Endothelial cell of umbilical vein (primary cell): ENCODE data around the gene TAF3. TPM values are rescaled to one million over a fixed set of nuclear protein-coding genes. Genes with fewer than 3 reads are reported as not detected.
"Not testable (repeated sequence)": the region's sequence is repeated elsewhere in the genome, so short reads cannot be mapped to it uniquely, and the experiment has no call there.

ENCODE experiments used
- BruUV-seq: library from RNA; stranded (reverse); fragments of 400-500 nt; replicated peaks from 2 replicates; lab custom pipeline; 2021; lab: Mats Ljungman, UMichigan
- CTCF ChIA-PET: fragments of 300-600, 350-600 bp; sonication (Branson Sonifier 250); formaldehyde crosslinking; loops from one replicate; lab custom pipeline; 2021; ENCODE audit warnings: antibody characterized with exemption, inconsistent platforms; lab: Charles Lee
- POLR2A ChIA-PET: fragments of 300-600, 350-600 bp; sonication (Branson Sonifier 250); formaldehyde crosslinking; loops from one replicate; lab custom pipeline; 2021; ENCODE audit warnings: antibody characterized with exemption, inconsistent platforms; lab: Charles Lee
- DNase-seq: peaks from one replicate; pipeline ENCODE4 v3.0.0-alpha.2; 2011; ENCODE audit warnings: low read depth, low spot score
- FAIRE-seq: peaks from 2 replicates; lab custom pipeline; 2011; peaks lifted over from hg19 to GRCh38; lab: Jason Lieb, UNC
- H2AFZ ChIP-seq: 2 replicates; pipeline ENCODE4 v1.6.0; 2012; ENCODE audit warnings: low read depth, low read length, control low read depth, inconsistent platforms
- H3K27ac ChIP-seq: 2 replicates; pipeline ENCODE4 v1.5.1; 2011; ENCODE audit warnings: low read depth, mild to moderate bottlenecking, control low read depth, low read length, moderate library complexity; ENCODE audit not compliant: insufficient read depth
- H3K27me3 ChIP-seq, 2 experiments: 2 replicates each; pipeline versions ENCODE4 v1.6.0 to v1.6.1; 2011; ENCODE audit warnings: low read length in 2 of 2, mixed read lengths in 1 of 2; ENCODE audit not compliant: control insufficient read depth in 2 of 2, insufficient read depth in 2 of 2
- H3K36me3 ChIP-seq, 2 experiments: 2 replicates in 1 of 2; 3 replicates in 1 of 2; pipeline ENCODE4 v1.5.1; 2011; ENCODE audit warnings: low read length in 2 of 2, mild to moderate bottlenecking in 1 of 2, moderate library complexity in 1 of 2; ENCODE audit not compliant: control insufficient read depth in 2 of 2, insufficient read depth in 2 of 2; ENCODE audit errors: extremely low read depth in 1 of 2
- H3K4me1 ChIP-seq: 3 replicates; pipeline ENCODE4 v1.5.1; 2011; ENCODE audit warnings: mild to moderate bottlenecking, low read length; ENCODE audit not compliant: control insufficient read depth, insufficient read depth; ENCODE audit errors: extremely low read depth
- H3K4me2 ChIP-seq: 2 replicates; pipeline ENCODE4 v1.6.1; 2011; ENCODE audit warnings: low read length, control low read depth, mixed read lengths; ENCODE audit not compliant: insufficient read depth
- H3K4me3 ChIP-seq, 3 experiments: fragments of 200-600 bp in 1 of 3; sonication (generic), shearing (Covaris generic) in 1 of 3; replicated peaks in 1 of 3; 2 replicates each; pipeline ENCODE4 v1.5.1; 2011 to 2016; ENCODE audit warnings: control low read depth in 3 of 3, low read length in 3 of 3, mild to moderate bottlenecking in 2 of 3, inconsistent platforms in 1 of 3, low read depth in 1 of 3, moderate library complexity in 1 of 3; ENCODE audit not compliant: insufficient read depth in 1 of 3
- H3K79me2 ChIP-seq: 2 replicates; pipeline ENCODE4 v1.6.0; 2012; ENCODE audit warnings: low read length, inconsistent platforms; ENCODE audit not compliant: control insufficient read depth, insufficient read depth
- H3K9ac ChIP-seq: replicated peaks from 2 replicates; pipeline ENCODE3; 2011; ENCODE audit warnings: low read length, control low read depth; ENCODE audit not compliant: insufficient read depth; ENCODE audit errors: extremely low read depth
- H3K9me1 ChIP-seq: replicated peaks from 3 replicates; pipeline ENCODE4 v1.6.0; 2011; ENCODE audit warnings: mild to moderate bottlenecking, low read length; ENCODE audit not compliant: control insufficient read depth, insufficient read depth; ENCODE audit errors: extremely low read depth
- H3K9me3 ChIP-seq: replicated peaks from 2 replicates; pipeline ENCODE4 v1.5.1; 2012; ENCODE audit warnings: low read length, inconsistent platforms; ENCODE audit not compliant: control insufficient read depth, insufficient read depth
- H4K20me1 ChIP-seq: replicated peaks from 2 replicates; pipeline ENCODE3; 2011; ENCODE audit warnings: mild to moderate bottlenecking, low read length; ENCODE audit not compliant: control insufficient read depth, insufficient read depth; ENCODE audit errors: extremely low read depth
- CTCF ChIP-seq, 2 donors: IDR thresholded peaks; 1 replicate in 1 of 2; 2 replicates in 1 of 2; pipeline ENCODE4 v1.5.1; 2011; ENCODE audit warnings: low read length in 2 of 2, mild to moderate bottlenecking in 2 of 2, moderate library complexity in 2 of 2, control low read depth in 1 of 2, inconsistent platforms in 1 of 2, low read depth in 1 of 2; ENCODE audit not compliant: insufficient read depth in 1 of 2; ENCODE audit errors: extremely low read depth in 1 of 2
- MAX ChIP-seq: IDR thresholded peaks from 2 replicates; pipeline ENCODE4 v1.6.1; 2011; ENCODE audit not compliant: insufficient read depth, insufficient read length
- dilution Hi-C: fragments of 300-500 bp; cut with MboI; formaldehyde crosslinking; loops from one replicate; pipeline ENCODE4 v1.15.0; 2019; ENCODE audit warnings: low sequenced_read_pairs; ENCODE audit not compliant: extremely low pct_ligation_motif_present
- intact Hi-C: fragments of 100-400 bp; cut with micrococcal nuclease; formaldehyde crosslinking; loops from one replicate; pipeline ENCODE4 v1.10.0; 2022
- polyA plus RNA-seq, 4 experiments: library from polyadenylated mRNA; depleted of rRNA in 3 of 4; stranded (reverse) in 3 of 4; unstranded in 1 of 4; fragments of >200 nt; gene quantifications; 2 replicates each; pipeline versions ENCODE4 v1.2.1 to v1.2.3, GENCODE V29; 2011 to 2012; ENCODE audit warnings: missing spikeins in 1 of 4
- total RNA-seq: library from RNA; stranded (reverse); gene quantifications from 2 replicates; pipeline ENCODE4 v1.2.3, GENCODE V29; 2021

TAF3 gene
- total and polyA plus RNA-seq, 2 donors (not counting 3 experiments of a cell fraction or from before 2014, with no cell fraction given): 2.4 to 10.5 TPM

DNA sequence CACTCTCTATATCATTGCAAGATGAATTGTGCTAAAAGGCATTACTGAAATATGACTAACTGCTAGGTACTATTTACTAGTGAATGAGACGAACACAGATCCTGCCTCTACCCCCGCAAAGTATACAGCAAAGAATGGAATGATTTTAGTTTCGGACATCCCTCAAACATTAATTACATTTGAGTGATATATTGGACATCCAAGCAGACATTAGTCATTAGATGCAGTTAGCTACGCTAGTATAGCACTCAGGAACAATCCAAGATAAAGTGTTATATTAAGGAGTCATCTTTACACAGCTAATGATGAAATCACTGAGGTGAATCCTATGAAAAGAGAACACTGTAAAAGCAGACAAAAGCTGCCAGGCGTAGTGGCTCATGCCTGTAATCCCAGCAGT lies 7.3 kb upstream of the TAF3 start:
- peaks cover 4 to 7% of the 10 kb centered on the region in 2 experiments for H3K36me3 ChIP-seq
- no peaks in the 10 kb centered on the region for H3K9me1 ChIP-seq
- CTCF ChIA-PET: interaction anchor here (1.9 kb wide), 1 partner anchor 14 kb away, joined by 6 read pairs; no protein-coding TSS in a partner anchor
- H3K4me3 ChIP-seq: no peak overlapping the region
- H3K4me1 ChIP-seq: no peaks in the 10 kb centered on the region
- no peaks in the 10 kb centered on the region for H4K20me1 ChIP-seq
- no TSS peak for BruUV-seq
- no peak for TF ChIP-seq MAX
- TF ChIP-seq CTCF (IDR thresholded peaks at IDR 0.05; ENCODE audit: extremely low read depth in 1 of 2, insufficient read depth in 1 of 2, low read depth in 1 of 2, low read length in 2 of 2): no peak
- DNase-seq: no peak
- no peak overlapping the region for H2AFZ ChIP-seq
- no peaks in the 10 kb centered on the region for H3K27me3 ChIP-seq
- intact Hi-C loops (no loop called here), dilution Hi-C loops (no loop called here)
- H3K27ac ChIP-seq: no peak overlapping the region
- POLR2A ChIA-PET: no interaction called here
- H3K9ac ChIP-seq: no peak overlapping the region
- H3K79me2 ChIP-seq: no peaks in the 10 kb centered on the region
- no peaks in the 10 kb centered on the region for H3K9me3 ChIP-seq
- H3K4me2 ChIP-seq: no peak overlapping the region
- no peak for FAIRE-seq

GRCh38 chr10:7811743-7812142 lies 6.6 kb upstream of the TAF3 start:
- H3K4me3 ChIP-seq, H3K9me1 ChIP-seq, BruUV-seq, dilution Hi-C loops, H3K27ac ChIP-seq, H3K9ac ChIP-seq, H3K79me2 ChIP-seq, H3K36me3 ChIP-seq, H3K27me3 ChIP-seq, H3K9me3 ChIP-seq, H3K4me2 ChIP-seq, H3K4me1 ChIP-seq, DNase-seq, POLR2A ChIA-PET, FAIRE-seq, H4K20me1 ChIP-seq, intact Hi-C loops, H2AFZ ChIP-seq: not testable (repeated sequence)
- CTCF ChIA-PET: interaction anchor here (1.9 kb wide), 1 partner anchor 14 kb away, joined by 6 read pairs; no protein-coding TSS in a partner anchor
